ENCODE measurements around the gene TMEM143. TPM values are rescaled to one million over a fixed set of nuclear protein-coding genes. Genes with fewer than 3 reads are reported as not detected.
"Not testable (repeated sequence)": the region's sequence is repeated elsewhere in the genome, so short reads cannot be mapped to it uniquely, and the experiment has no call there.

The TMEM143 gene
- total RNA-seq, 2 donors from 2014 or later, result 20.4 to 43.8 TPM

- H3K9me3 ChIP-seq, result no peaks in the 10 kb centered on the region
- DNase-seq (ENCODE audit: low spot score), result peak; percentile 87
- H3K4me3 ChIP-seq, result peak within 1 kb of the TSS; percentile 57 to 61
- TF ChIP-seq, protein P1, sequence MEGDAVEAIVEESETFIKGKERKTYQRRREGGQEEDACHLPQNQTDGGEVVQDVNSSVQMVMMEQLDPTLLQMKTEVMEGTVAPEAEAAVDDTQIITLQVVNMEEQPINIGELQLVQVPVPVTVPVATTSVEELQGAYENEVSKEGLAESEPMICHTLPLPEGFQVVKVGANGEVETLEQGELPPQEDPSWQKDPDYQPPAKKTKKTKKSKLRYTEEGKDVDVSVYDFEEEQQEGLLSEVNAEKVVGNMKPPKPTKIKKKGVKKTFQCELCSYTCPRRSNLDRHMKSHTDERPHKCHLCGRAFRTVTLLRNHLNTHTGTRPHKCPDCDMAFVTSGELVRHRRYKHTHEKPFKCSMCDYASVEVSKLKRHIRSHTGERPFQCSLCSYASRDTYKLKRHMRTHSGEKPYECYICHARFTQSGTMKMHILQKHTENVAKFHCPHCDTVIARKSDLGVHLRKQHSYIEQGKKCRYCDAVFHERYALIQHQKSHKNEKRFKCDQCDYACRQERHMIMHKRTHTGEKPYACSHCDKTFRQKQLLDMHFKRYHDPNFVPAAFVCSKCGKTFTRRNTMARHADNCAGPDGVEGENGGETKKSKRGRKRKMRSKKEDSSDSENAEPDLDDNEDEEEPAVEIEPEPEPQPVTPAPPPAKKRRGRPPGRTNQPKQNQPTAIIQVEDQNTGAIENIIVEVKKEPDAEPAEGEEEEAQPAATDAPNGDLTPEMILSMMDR (IDR thresholded peaks at IDR 0.05), result no peak
- peak within 1 kb of the TSS; percentile 84 to 95 for H3K27ac ChIP-seq
- H3K36me3 ChIP-seq, result peaks cover 6% of the 10 kb centered on the region
- H3K4me1 ChIP-seq, result peaks cover 3 to 55% of the 10 kb centered on the region in 2 donors
- no peaks in the 10 kb centered on the region for H3K27me3 ChIP-seq
These were observed 38.4 kb downstream of the TMEM143 start, which contains the start of gene EMP3 for GRCh38 chr19:48325265-48325910. TSS of gene EMP3 (plus strand) at chr19:48325552. CDS start at chr19:48326845, 1,293 bp downstream.

DNA sequence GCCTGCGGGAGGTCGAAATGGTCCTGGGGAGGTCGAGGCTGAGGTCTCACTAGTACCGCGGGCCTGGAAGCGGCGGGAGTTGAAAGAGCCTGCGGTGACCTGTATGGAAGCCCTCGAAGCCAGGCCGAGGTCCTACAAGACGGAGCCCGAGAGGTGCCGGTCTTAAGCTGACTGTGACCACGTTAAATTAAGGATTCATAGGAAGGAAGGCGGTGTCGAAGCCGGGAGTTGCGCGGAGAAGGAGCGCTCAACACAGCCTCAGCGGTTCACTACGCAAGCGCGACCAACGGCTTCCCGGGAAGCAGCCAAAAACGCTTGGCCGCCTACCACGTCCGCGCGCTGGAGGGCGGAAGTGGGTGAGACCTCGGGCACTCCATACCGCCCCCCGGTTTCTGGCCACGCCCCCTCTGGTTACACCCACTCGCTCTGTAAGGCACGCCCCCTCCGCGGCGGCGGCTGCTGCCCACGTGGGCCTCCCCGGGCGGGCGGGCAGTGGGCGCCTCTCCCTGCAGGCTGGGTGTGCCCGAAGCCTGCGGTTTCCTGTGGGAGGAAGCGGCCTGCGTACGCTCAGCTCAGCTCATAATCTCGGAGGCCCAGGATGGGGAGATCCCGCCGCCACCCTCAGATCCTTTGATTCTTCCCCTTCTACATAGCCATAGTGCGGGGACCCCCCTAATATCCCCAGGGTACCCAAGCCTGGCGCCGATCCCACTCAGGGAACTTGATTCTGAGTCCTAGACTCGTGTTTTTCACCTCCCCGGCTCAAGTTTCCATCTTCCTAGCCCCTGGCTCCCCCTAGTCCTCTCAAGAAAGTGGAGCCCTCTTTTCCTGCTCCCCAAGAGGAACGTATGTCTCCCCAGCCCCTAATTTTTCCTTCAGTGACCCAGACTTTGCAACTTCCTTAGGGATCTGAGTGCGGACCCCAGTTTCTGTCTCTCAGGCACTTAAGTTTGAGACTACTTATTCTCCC is 41.8 kb downstream of the TMEM143 start:
- peak; percentile 99 for DNase-seq (ENCODE audit: low spot score)
- H3K27ac ChIP-seq, result peak overlapping the region; percentile 96 to 98
- H3K27me3 ChIP-seq, result no peaks in the 10 kb centered on the region
- TF ChIP-seq, protein P1 (IDR thresholded peaks at IDR 0.05), result no peak
- peak overlapping the region; percentile 51 to 60 for H3K4me3 ChIP-seq
- no peaks in the 10 kb centered on the region for H3K9me3 ChIP-seq
- no peaks in the 10 kb centered on the region for H3K36me3 ChIP-seq
- peaks cover 3 to 41% of the 10 kb centered on the region in 2 donors for H3K4me1 ChIP-seq

- peak; percentile 97 for DNase-seq (ENCODE audit: low spot score)
- H3K27me3 ChIP-seq, result no peaks in the 10 kb centered on the region
- no peaks in the 10 kb centered on the region for H3K36me3 ChIP-seq
- TF ChIP-seq, protein P1 (IDR thresholded peaks at IDR 0.05), result no peak
- peak overlapping the region; percentile 96 to 98 for H3K27ac ChIP-seq
- H3K9me3 ChIP-seq, result no peaks in the 10 kb centered on the region
- peaks cover 3 to 35% of the 10 kb centered on the region in 2 donors for H3K4me1 ChIP-seq
- H3K4me3 ChIP-seq, result peak overlapping the region; percentile 51 to 60
These were observed 42.4 kb downstream of the TMEM143 start for GRCh38 chr19:48321372-48321621.

GRCh38 chr19:48319647-48320541 is 43.8 kb downstream of the TMEM143 start:
- DNase-seq (ENCODE audit: low spot score), result peak; percentile 80
- H3K27me3 ChIP-seq, result no peaks in the 10 kb centered on the region
- peak overlapping the region; percentile 96 to 98 for H3K27ac ChIP-seq
- TF ChIP-seq, protein P1 (IDR thresholded peaks at IDR 0.05), result peak; percentile 66 to 90
- H3K4me1 ChIP-seq, result peaks cover 0 to 28% of the 10 kb centered on the region in 2 donors
- H3K36me3 ChIP-seq, result no peaks in the 10 kb centered on the region
- no peak overlapping the region for H3K4me3 ChIP-seq
- no peaks in the 10 kb centered on the region for H3K9me3 ChIP-seq

- Histone ChIP-seq H3K36me3 (no peaks in the 10 kb centered on the region), H3K9me3 (no peaks in the 10 kb centered on the region), H3K27ac (no peak overlapping the region), H3K4me1 (peaks cover 0 to 25% of the 10 kb centered on the region in 2 donors), H3K4me3 (no peak overlapping the region), H3K27me3 (no peaks in the 10 kb centered on the region)
- DNase-seq (ENCODE audit: low spot score), result no peak
- TF ChIP-seq, protein P1 (IDR thresholded peaks at IDR 0.05), result no peak
These were observed 45.3 kb downstream of the TMEM143 start for GRCh38 chr19:48318286-48318987.

DNA sequence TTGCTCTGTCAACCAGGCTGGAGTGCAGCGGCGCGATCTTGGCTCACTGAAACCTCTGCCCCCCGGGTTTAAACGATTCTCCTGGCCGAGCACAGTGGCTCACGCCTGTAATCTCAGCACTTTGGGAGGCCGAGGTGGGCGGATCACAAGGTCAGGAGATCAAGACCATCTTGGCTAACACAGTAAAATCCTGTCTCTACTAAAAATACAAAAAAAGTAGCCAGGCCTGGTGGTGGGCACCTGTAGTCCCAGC is 46.1 kb downstream of the TMEM143 start:
- H3K27me3 ChIP-seq; DNase-seq (ENCODE audit: low spot score); H3K9me3 ChIP-seq; H3K4me3 ChIP-seq; H3K36me3 ChIP-seq; H3K27ac ChIP-seq: not testable (repeated sequence)
- peaks cover 0 to 21% of the 10 kb centered on the region in 2 donors for H3K4me1 ChIP-seq

Data from right atrium auricular region (tissue), 2 donors.